GM18907 (cell line): ENCODE data around the gene TCEAL9.
"Not testable (repeated sequence)": the region's sequence is repeated elsewhere in the genome, so short reads cannot be mapped to it uniquely, and the experiment has no call there.

Experiments used
- ATAC-seq: cut with Tn5 transposase; IDR thresholded peaks from one replicate; pipeline ENCODE4 v1.9.1; 2021; ENCODE audit warnings: mild to moderate bottlenecking, moderate library complexity; ENCODE audit not compliant: unreplicated experiment

TCEAL9 gene

GRCh38 chrX:103356130-103356798 lies at the start of gene TCEAL9:
TCEAL9 (plus strand) TSS chrX:103356506; CDS start chrX:103357685, 1,179 bp downstream.
- no peak for ATAC-seq

GRCh38 chrX:103309860-103310554 lies 46.3 kb upstream of the TCEAL9 start:
- ATAC-seq, result peak; percentile 3

GRCh38 chrX:103310555-103311398 lies 45.5 kb upstream of the TCEAL9 start, which contains the start of gene BEX2:
BEX2 (minus strand) TSS chrX:103310990; CDS start chrX:103309976, 1,014 bp downstream.
- peak; percentile 97 for ATAC-seq

- ATAC-seq, result no peak
These were observed 44.9 kb upstream of the TCEAL9 start for GRCh38 chrX:103311399-103311780.

GRCh38 chrX:103329991-103330390 lies 26.3 kb upstream of the TCEAL9 start, which contains the start of gene TCEAL7:
TCEAL7 (plus strand) TSS chrX:103330239; CDS start chrX:103331404, 1,165 bp downstream.
- no peak for ATAC-seq

- no peak for ATAC-seq
These were observed 25.5 kb upstream of the TCEAL9 start for GRCh38 chrX:103330681-103331288.

GRCh38 chrX:103338663-103339062 lies 17.6 kb upstream of the TCEAL9 start:
- no peak for ATAC-seq

GRCh38 chrX:103343105-103343504 lies 13.2 kb upstream of the TCEAL9 start:
- ATAC-seq, result peak; percentile 73

GRCh38 chrX:103344606-103345005 lies 11.7 kb upstream of the TCEAL9 start:
- ATAC-seq, result no peak

GRCh38 chrX:103347682-103348397 lies 8.5 kb upstream of the TCEAL9 start:
- no peak for ATAC-seq

- ATAC-seq, result no peak
These were observed 552 bp downstream of the TCEAL9 start for GRCh38 chrX:103356858-103357257.

GRCh38 chrX:103357871-103358270 lies 1.6 kb downstream of the TCEAL9 start:
- no peak for ATAC-seq

GRCh38 chrX:103359605-103360004 lies 3.3 kb downstream of the TCEAL9 start:
- ATAC-seq, result not testable (repeated sequence)

- ATAC-seq, result no peak
These were observed 3.8 kb downstream of the TCEAL9 start for GRCh38 chrX:103360092-103360491.

- no peak for ATAC-seq
These were observed 4.6 kb downstream of the TCEAL9 start for GRCh38 chrX:103360916-103361315.

GRCh38 chrX:103361798-103362197 lies 5.5 kb downstream of the TCEAL9 start:
- no peak for ATAC-seq

GRCh38 chrX:103362474-103362873 lies 6.2 kb downstream of the TCEAL9 start:
- no peak for ATAC-seq

GRCh38 chrX:103363046-103363445 lies 6.7 kb downstream of the TCEAL9 start:
- ATAC-seq, result no peak

- ATAC-seq, result no peak
These were observed 11.2 kb downstream of the TCEAL9 start for GRCh38 chrX:103367502-103367901.

GRCh38 chrX:103369479-103369878 lies 13.2 kb downstream of the TCEAL9 start:
- ATAC-seq, result no peak
